Keratinocyte (primary cell): ENCODE results near the gene SREBF2. TPM values are rescaled to one million over a fixed set of nuclear protein-coding genes. Genes with fewer than 3 reads are reported as not detected.
"Not testable (repeated sequence)": the region's sequence is repeated elsewhere in the genome, so short reads cannot be mapped to it uniquely, and the experiment has no call there.

ENCODE experiments used
- DNase-seq: peaks from one replicate; pipeline ENCODE4 v3.0.0-alpha.2; 2011; ENCODE audit warnings: low read depth, missing footprints, low spot score
- FAIRE-seq: peaks from 2 replicates; lab custom pipeline; 2011; peaks lifted over from hg19 to GRCh38; lab: Jason Lieb, UNC
- H2AFZ ChIP-seq: 2 replicates; pipeline ENCODE4 v1.6.0; 2012; ENCODE audit warnings: low read length, control low read depth, inconsistent platforms; ENCODE audit not compliant: control insufficient read depth
- H3K27ac ChIP-seq: 2 replicates; pipeline ENCODE4 v1.5.1; 2011; ENCODE audit warnings: low read length; ENCODE audit not compliant: control insufficient read depth, insufficient read depth
- H3K27me3 ChIP-seq: 3 replicates; pipeline ENCODE4 v1.6.0; 2011; ENCODE audit warnings: low read length; ENCODE audit not compliant: control insufficient read depth, insufficient read depth; ENCODE audit errors: extremely low read depth
- H3K36me3 ChIP-seq, 2 experiments: 2 replicates in 1 of 2; 3 replicates in 1 of 2; pipeline ENCODE4 v1.5.1; 2011; ENCODE audit warnings: low read length in 2 of 2, mild to moderate bottlenecking in 1 of 2; ENCODE audit not compliant: control insufficient read depth in 2 of 2, insufficient read depth in 2 of 2; ENCODE audit errors: extremely low read depth in 1 of 2
- H3K4me1 ChIP-seq: 3 replicates; pipeline ENCODE4 v1.5.1; 2011; ENCODE audit warnings: low read length; ENCODE audit not compliant: control insufficient read depth, insufficient read depth; ENCODE audit errors: extremely low read depth
- H3K4me2 ChIP-seq: 3 replicates; pipeline ENCODE4 v1.6.0; 2011; ENCODE audit warnings: low read depth, low read length; ENCODE audit not compliant: control insufficient read depth, insufficient read depth; ENCODE audit errors: extremely low read depth
- H3K4me3 ChIP-seq, 3 experiments: fragments of 200-600 bp in 1 of 3; sonication (generic) in 1 of 3; 2 replicates in 2 of 3; 3 replicates in 1 of 3; pipeline ENCODE4 v1.5.1; 2011 to 2016; ENCODE audit warnings: low read length in 3 of 3, mild to moderate bottlenecking in 3 of 3, control low read depth in 2 of 3, inconsistent platforms in 1 of 3, low read depth in 1 of 3, mixed read lengths in 1 of 3, mixed run types in 1 of 3, moderate library complexity in 1 of 3; ENCODE audit not compliant: control insufficient read depth in 2 of 3, insufficient read depth in 2 of 3; ENCODE audit errors: extremely low read depth in 1 of 3
- H3K79me2 ChIP-seq: 2 replicates; pipeline ENCODE4 v1.6.0; 2012; ENCODE audit warnings: low read length; ENCODE audit not compliant: control insufficient read depth, insufficient read depth
- H3K9ac ChIP-seq: 3 replicates; pipeline ENCODE4 v1.6.0; 2011; ENCODE audit warnings: low read length; ENCODE audit not compliant: control insufficient read depth, insufficient read depth; ENCODE audit errors: extremely low read depth
- H3K9me1 ChIP-seq: 3 replicates; pipeline ENCODE4 v1.6.0; 2011; ENCODE audit warnings: low read length; ENCODE audit not compliant: control insufficient read depth, insufficient read depth; ENCODE audit errors: extremely low read depth
- H3K9me3 ChIP-seq: 2 replicates; pipeline ENCODE4 v1.5.1; 2012; ENCODE audit warnings: low read depth, low read length; ENCODE audit not compliant: control insufficient read depth
- H4K20me1 ChIP-seq: 3 replicates; pipeline ENCODE4 v1.6.0; 2011; ENCODE audit warnings: low read length; ENCODE audit not compliant: control insufficient read depth, insufficient read depth; ENCODE audit errors: extremely low read depth
- EZH2 ChIP-seq: IDR thresholded peaks from one replicate; pipeline ENCODE4 v1.6.1; 2012; ENCODE audit warnings: inconsistent platforms, mild to moderate bottlenecking, low read length, moderate library complexity
- dilution Hi-C: fragments of 300-500 bp; cut with MboI; formaldehyde crosslinking; loops from one replicate; pipeline ENCODE4 v1.7.0; 2020; ENCODE audit warnings: low sequenced_read_pairs; ENCODE audit not compliant: extremely low pct_ligation_motif_present
- polyA plus RNA-seq, 5 experiments: library from polyadenylated mRNA; depleted of rRNA in 3 of 5; stranded (reverse) in 3 of 5; stranded (forward) in 1 of 5; unstranded in 1 of 5; fragments of >200 nt; gene quantifications; 1 replicate in 1 of 5; 2 replicates in 3 of 5; 3 replicates in 1 of 5; pipeline versions ENCODE4 v1.2.1 to v1.2.3, GENCODE V29; 2011 to 2012; ENCODE audit warnings: missing spikeins in 2 of 5, low read depth in 1 of 5, low replicate concordance in 1 of 5
- TF ChIP-seq, protein P1 (sequence below), 3 experiments: IDR thresholded peaks in 1 of 3; conservative IDR thresholded peaks in 1 of 3; optimal IDR thresholded peaks in 1 of 3; 2 replicates in 2 of 3; 3 replicates in 1 of 3; pipeline versions ENCODE3 to v1.5.1; 2011; ENCODE audit warnings: low read length in 3 of 3, mild to moderate bottlenecking in 3 of 3, moderate library complexity in 2 of 3, control low read depth in 1 of 3, inconsistent platforms in 1 of 3; ENCODE audit not compliant: insufficient read depth in 2 of 3; ENCODE audit errors: extremely low read depth in 1 of 3

Gene SREBF2
- polyA plus RNA-seq, 1 donor (not counting 4 experiments of a cell fraction or from before 2014, with no cell fraction given): 57.5 TPM

DNA sequence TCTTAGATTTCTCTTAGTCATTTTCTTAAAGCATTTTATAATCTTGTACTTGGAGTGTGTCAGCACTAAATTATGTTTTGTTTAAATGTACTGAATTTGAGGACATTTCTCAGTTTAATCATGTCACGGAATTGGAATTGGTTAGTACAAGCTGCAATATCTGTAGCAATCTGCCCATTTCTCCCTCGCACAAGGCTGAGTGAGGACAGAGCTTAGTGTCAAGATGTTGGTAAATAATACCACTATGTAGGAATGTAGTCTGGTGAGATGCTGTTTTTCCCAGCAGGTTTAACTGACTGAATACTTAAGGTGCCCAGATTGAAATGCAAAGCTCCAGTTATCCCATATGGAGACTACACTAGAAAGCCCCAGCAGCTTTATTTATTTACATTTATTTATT is 30.6 kb downstream of the SREBF2 start:
- Histone ChIP-seq H3K9ac (no peak overlapping the region), H3K36me3 (peaks cover 11 to 22% of the 10 kb centered on the region in 2 experiments), H3K27ac (no peak overlapping the region), H3K4me1 (peaks cover 17% of the 10 kb centered on the region), H3K27me3 (no peaks in the 10 kb centered on the region), H3K79me2 (peaks cover 74% of the 10 kb centered on the region), H3K9me1 (no peaks in the 10 kb centered on the region), H3K4me2 (no peak overlapping the region), H3K4me3 (no peak overlapping the region), H2AFZ (no peak overlapping the region), H4K20me1 (peaks cover 25% of the 10 kb centered on the region), H3K9me3 (no peaks in the 10 kb centered on the region)
- no peak for DNase-seq
- dilution Hi-C loops: no loop called here
- FAIRE-seq: no peak
- TF ChIP-seq EZH2: no peak
- TF ChIP-seq, protein P1, sequence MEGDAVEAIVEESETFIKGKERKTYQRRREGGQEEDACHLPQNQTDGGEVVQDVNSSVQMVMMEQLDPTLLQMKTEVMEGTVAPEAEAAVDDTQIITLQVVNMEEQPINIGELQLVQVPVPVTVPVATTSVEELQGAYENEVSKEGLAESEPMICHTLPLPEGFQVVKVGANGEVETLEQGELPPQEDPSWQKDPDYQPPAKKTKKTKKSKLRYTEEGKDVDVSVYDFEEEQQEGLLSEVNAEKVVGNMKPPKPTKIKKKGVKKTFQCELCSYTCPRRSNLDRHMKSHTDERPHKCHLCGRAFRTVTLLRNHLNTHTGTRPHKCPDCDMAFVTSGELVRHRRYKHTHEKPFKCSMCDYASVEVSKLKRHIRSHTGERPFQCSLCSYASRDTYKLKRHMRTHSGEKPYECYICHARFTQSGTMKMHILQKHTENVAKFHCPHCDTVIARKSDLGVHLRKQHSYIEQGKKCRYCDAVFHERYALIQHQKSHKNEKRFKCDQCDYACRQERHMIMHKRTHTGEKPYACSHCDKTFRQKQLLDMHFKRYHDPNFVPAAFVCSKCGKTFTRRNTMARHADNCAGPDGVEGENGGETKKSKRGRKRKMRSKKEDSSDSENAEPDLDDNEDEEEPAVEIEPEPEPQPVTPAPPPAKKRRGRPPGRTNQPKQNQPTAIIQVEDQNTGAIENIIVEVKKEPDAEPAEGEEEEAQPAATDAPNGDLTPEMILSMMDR (optimal IDR thresholded peaks at IDR 0.05 in 1 of 3, IDR thresholded peaks at IDR 0.05 in 1 of 3, conservative IDR thresholded peaks at IDR 0.05 in 1 of 3; ENCODE audit: extremely low read depth in 1 of 3, insufficient read depth in 2 of 3, low read length in 3 of 3): no peak

DNA sequence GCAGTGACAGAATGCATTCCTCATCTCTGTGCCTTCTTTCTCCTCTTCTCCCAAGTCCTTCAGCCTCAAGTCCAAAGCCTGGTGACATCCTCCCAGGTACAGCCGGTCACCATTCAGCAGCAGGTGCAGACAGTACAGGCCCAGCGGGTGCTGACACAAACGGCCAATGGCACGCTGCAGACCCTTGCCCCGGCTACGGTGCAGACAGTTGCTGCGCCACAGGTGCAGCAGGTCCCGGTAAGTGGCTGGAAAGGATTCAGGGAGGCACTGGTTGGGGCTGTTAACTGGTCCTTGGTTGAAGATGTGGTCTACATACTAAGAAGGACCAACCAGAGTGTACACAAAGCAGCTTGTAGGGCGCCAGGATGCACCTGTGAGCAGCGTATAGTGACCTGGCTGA is 35.7 kb downstream of the SREBF2 start:
- Histone ChIP-seq H4K20me1 (peaks cover 16% of the 10 kb centered on the region), H3K4me1 (no peaks in the 10 kb centered on the region), H3K4me2 (no peak overlapping the region), H3K27me3 (no peaks in the 10 kb centered on the region), H3K36me3 (peaks cover 20 to 37% of the 10 kb centered on the region in 2 experiments), H3K9me1 (no peaks in the 10 kb centered on the region), H3K4me3 (no peak overlapping the region), H3K27ac (no peak overlapping the region), H3K9ac (no peak overlapping the region), H2AFZ (no peak overlapping the region), H3K9me3 (no peaks in the 10 kb centered on the region), H3K79me2 (peaks cover 39% of the 10 kb centered on the region)
- TF ChIP-seq, protein P1 (optimal IDR thresholded peaks at IDR 0.05 in 1 of 3, IDR thresholded peaks at IDR 0.05 in 1 of 3, conservative IDR thresholded peaks at IDR 0.05 in 1 of 3; ENCODE audit: extremely low read depth in 1 of 3, insufficient read depth in 2 of 3, low read length in 3 of 3): no peak
- no peak for TF ChIP-seq EZH2
- dilution Hi-C loops: no loop called here
- DNase-seq: no peak
- no peak for FAIRE-seq

DNA sequence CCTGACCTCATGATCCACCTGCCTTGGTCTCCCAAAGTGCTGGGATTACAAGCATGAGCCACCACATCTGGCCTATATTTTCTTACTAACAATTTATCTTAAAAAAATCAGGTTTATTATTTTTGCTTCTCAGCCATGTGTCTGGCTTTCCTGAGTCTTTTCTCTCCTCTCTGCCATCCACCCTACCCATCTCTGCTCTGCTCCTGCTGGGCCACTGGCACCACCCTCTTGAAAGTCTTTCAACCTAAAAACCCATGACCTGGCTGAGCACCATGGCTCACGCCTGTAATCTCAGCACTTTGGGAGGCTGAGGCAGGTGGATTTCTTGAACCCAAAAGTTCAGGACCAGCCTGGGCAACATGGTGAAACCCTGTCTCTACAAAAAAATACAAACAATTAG is 37.2 kb downstream of the SREBF2 start:
- DNase-seq, H3K27ac ChIP-seq, FAIRE-seq, dilution Hi-C loops, H3K9ac ChIP-seq, H3K9me3 ChIP-seq, H3K4me3 ChIP-seq, H3K4me1 ChIP-seq, H3K9me1 ChIP-seq, H2AFZ ChIP-seq, H3K27me3 ChIP-seq, H3K4me2 ChIP-seq: not testable (repeated sequence)
- peaks cover 13% of the 10 kb centered on the region for H4K20me1 ChIP-seq
- H3K79me2 ChIP-seq: peaks cover 27% of the 10 kb centered on the region
- peaks cover 26 to 50% of the 10 kb centered on the region in 2 experiments for H3K36me3 ChIP-seq
